Measurements from ENCODE around the gene ZCCHC12.

- TF ChIP-seq CTCF (IDR thresholded peaks at IDR 0.05) (no peak), POLR2A (IDR thresholded peaks at IDR 0.05) (no peak), POLR2AphosphoS5 (IDR thresholded peaks at IDR 0.05) (no peak)
Measured at GRCh38 chrX:118867251-118867650, 43.6 kb downstream of the ZCCHC12 start.
